Esophagus muscularis mucosa (tissue), 3 donors: ENCODE measurements around the gene WFDC12.

Source experiments
- POLR2A ChIP-seq: fragments of 450-650 bp; IDR thresholded peaks from one replicate; pipeline ENCODE4 v1.6.1; 2017; ENCODE audit warnings: antibody characterized with exemption, moderate library complexity, mild to moderate bottlenecking, low read depth
- POLR2AphosphoS5 ChIP-seq, 2 donors: sonication (generic); formaldehyde crosslinking; IDR thresholded peaks; one replicate each; pipeline ENCODE4 v1.6.1; 2017; ENCODE audit warnings: antibody characterized with exemption in 2 of 2
- TF ChIP-seq, protein P1 (sequence below), 3 experiments: fragments of 200-600 bp in 2 of 3; fragments of 450-650 bp in 1 of 3; sonication (generic) in 2 of 3; IDR thresholded peaks; one replicate each; pipeline ENCODE4 v1.5.1; 2017 to 2019; ENCODE audit warnings: antibody characterized with exemption in 3 of 3, mild to moderate bottlenecking in 2 of 3, moderate library complexity in 1 of 3

DNA sequence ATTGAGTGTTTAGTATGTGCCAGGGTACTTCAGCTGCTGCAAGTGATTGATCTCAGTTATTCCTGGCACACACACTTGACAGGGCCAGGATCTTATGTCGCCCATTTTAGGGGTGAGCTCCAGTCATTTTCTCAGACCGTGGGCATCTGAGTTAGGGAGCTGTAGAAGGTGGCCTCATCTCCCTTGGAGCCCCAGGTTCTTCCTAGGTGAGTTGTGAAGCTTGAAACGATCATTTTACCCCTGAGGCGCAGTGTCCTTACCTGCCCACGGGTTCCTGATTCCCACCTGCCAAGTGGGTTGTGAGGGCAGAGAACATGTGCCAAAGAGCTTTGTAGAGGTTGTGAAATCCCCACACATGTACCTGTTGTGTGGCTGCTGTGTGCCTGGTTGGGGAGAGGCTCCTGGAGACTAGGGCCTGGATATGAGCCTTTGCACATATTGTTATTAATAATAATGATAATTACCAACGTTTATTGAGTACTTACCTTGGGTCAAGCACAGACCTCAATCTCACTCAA is 22.9 kb downstream of the WFDC12 start:
- TF ChIP-seq, protein P1, sequence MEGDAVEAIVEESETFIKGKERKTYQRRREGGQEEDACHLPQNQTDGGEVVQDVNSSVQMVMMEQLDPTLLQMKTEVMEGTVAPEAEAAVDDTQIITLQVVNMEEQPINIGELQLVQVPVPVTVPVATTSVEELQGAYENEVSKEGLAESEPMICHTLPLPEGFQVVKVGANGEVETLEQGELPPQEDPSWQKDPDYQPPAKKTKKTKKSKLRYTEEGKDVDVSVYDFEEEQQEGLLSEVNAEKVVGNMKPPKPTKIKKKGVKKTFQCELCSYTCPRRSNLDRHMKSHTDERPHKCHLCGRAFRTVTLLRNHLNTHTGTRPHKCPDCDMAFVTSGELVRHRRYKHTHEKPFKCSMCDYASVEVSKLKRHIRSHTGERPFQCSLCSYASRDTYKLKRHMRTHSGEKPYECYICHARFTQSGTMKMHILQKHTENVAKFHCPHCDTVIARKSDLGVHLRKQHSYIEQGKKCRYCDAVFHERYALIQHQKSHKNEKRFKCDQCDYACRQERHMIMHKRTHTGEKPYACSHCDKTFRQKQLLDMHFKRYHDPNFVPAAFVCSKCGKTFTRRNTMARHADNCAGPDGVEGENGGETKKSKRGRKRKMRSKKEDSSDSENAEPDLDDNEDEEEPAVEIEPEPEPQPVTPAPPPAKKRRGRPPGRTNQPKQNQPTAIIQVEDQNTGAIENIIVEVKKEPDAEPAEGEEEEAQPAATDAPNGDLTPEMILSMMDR (IDR thresholded peaks at IDR 0.05): no peak
- TF ChIP-seq POLR2A (no peak), POLR2AphosphoS5 (IDR thresholded peaks at IDR 0.05) (no peak)
